Mucosa of rectum (tissue), 2 donors: ENCODE measurements around the gene TTC22.

Experiments used
- H3K27ac ChIP-seq, 2 donors: one replicate each; pipeline ENCODE4 v1.7.0; 2013; ENCODE audit warnings: inconsistent platforms in 2 of 2, low read depth in 2 of 2, low read length in 2 of 2
- H3K27me3 ChIP-seq, 2 donors: one replicate each; pipeline ENCODE4 v1.7.0; 2013; ENCODE audit warnings: low read length in 2 of 2; ENCODE audit not compliant: control insufficient read depth in 2 of 2, insufficient read depth in 2 of 2
- H3K36me3 ChIP-seq, 2 donors: one replicate each; pipeline ENCODE4 v1.7.0; 2013; ENCODE audit warnings: low read length in 2 of 2; ENCODE audit not compliant: control insufficient read depth in 2 of 2, insufficient read depth in 2 of 2
- H3K4me1 ChIP-seq, 2 donors: one replicate each; pipeline ENCODE4 v1.7.0; 2013; ENCODE audit warnings: low read length in 2 of 2, mild to moderate bottlenecking in 1 of 2; ENCODE audit not compliant: control insufficient read depth in 2 of 2, insufficient read depth in 2 of 2
- H3K4me3 ChIP-seq, 2 donors: one replicate each; pipeline ENCODE4 v1.7.0; 2013; ENCODE audit warnings: low read length in 2 of 2
- H3K9ac ChIP-seq, 2 donors: one replicate each; pipeline ENCODE4 v1.7.0; 2013; ENCODE audit warnings: low read length in 2 of 2, low read depth in 1 of 2, mild to moderate bottlenecking in 1 of 2
- H3K9me3 ChIP-seq, 2 donors: one replicate each; pipeline ENCODE4 v1.7.0; 2013; ENCODE audit warnings: low read length in 2 of 2; ENCODE audit not compliant: control insufficient read depth in 2 of 2
- donor health status: healthy.
- donor health status: Normal muscosa, but diverticular disease.

TTC22 gene

GRCh38 chr1:54815086-54815876 lies 14.2 kb upstream of the TTC22 start:
- no peaks in the 10 kb centered on the region for H3K36me3 ChIP-seq
- H3K27ac ChIP-seq, result peak overlapping the region; percentile 84 to 85
- no peak overlapping the region for H3K9ac ChIP-seq
- no peaks in the 10 kb centered on the region for H3K9me3 ChIP-seq
- H3K4me1 ChIP-seq, result peaks cover 33 to 35% of the 10 kb centered on the region in 2 donors
- H3K27me3 ChIP-seq, result no peaks in the 10 kb centered on the region
- peak overlapping the region in 1 of 2 donors; percentile 31 for H3K4me3 ChIP-seq

- Histone ChIP-seq H3K4me3 (peak overlapping the region in 1 of 2 donors; percentile 5), H3K4me1 (peaks cover 33 to 35% of the 10 kb centered on the region in 2 donors), H3K9me3 (no peaks in the 10 kb centered on the region), H3K27me3 (no peaks in the 10 kb centered on the region), H3K9ac (peak overlapping the region in 1 of 2 donors; percentile 25), H3K36me3 (no peaks in the 10 kb centered on the region), H3K27ac (peak overlapping the region; percentile 84 to 85)
These were observed 13.4 kb upstream of the TTC22 start for GRCh38 chr1:54814571-54814970.

- Histone ChIP-seq H3K27ac (peak overlapping the region; percentile 84 to 85), H3K36me3 (no peaks in the 10 kb centered on the region), H3K9me3 (no peaks in the 10 kb centered on the region), H3K4me3 (peak overlapping the region; percentile 5 to 26), H3K4me1 (peaks cover 33 to 35% of the 10 kb centered on the region in 2 donors), H3K27me3 (no peaks in the 10 kb centered on the region), H3K9ac (peak overlapping the region in 1 of 2 donors; percentile 25)
These were observed 13.0 kb upstream of the TTC22 start for GRCh38 chr1:54814126-54814498.

GRCh38 chr1:54813485-54814125 lies 12.5 kb upstream of the TTC22 start:
- peak overlapping the region in 1 of 2 donors; percentile 26 for H3K4me3 ChIP-seq
- H3K36me3 ChIP-seq, result no peaks in the 10 kb centered on the region
- no peaks in the 10 kb centered on the region for H3K27me3 ChIP-seq
- peaks cover 33 to 35% of the 10 kb centered on the region in 2 donors for H3K4me1 ChIP-seq
- peak overlapping the region; percentile 52 to 84 for H3K27ac ChIP-seq
- H3K9ac ChIP-seq, result no peak overlapping the region
- no peaks in the 10 kb centered on the region for H3K9me3 ChIP-seq

DNA sequence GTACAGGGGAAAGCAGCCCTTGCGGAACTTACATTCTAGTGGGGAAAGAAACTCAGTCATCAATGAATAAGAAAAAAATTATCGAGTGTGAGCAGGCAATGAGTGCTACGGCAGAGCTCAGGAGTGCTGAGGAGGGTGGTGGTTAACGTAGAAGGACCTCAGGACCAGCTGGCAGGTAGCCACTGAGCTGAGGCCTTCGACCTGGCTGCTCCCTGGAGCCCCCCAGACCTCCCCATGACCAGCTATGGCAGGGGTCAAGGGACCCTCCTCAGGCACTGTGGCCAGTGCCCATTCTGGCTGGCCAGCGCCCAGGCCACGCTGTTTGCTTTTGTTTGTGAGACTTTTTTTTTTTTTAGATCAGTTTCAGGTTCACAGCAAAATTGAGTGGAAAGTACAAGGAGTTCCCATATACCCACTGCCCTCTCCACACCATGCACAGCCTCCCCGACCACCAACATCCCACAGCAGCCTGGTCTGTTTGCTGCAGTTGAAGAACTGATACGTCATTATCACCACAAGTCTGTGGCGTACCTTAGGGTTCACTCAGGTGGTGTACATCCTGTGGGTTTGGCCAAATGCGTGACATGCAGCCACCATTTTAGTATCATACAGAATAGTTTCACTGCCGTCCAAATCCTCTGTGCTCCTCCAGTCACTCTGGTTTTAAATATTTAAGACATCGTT lies 11.8 kb upstream of the TTC22 start:
- Histone ChIP-seq H3K9me3 (no peaks in the 10 kb centered on the region), H3K4me3 (no peak overlapping the region), H3K9ac (no peak overlapping the region), H3K36me3 (no peaks in the 10 kb centered on the region), H3K4me1 (peaks cover 33 to 35% of the 10 kb centered on the region in 2 donors), H3K27me3 (no peaks in the 10 kb centered on the region), H3K27ac (no peak overlapping the region)

DNA sequence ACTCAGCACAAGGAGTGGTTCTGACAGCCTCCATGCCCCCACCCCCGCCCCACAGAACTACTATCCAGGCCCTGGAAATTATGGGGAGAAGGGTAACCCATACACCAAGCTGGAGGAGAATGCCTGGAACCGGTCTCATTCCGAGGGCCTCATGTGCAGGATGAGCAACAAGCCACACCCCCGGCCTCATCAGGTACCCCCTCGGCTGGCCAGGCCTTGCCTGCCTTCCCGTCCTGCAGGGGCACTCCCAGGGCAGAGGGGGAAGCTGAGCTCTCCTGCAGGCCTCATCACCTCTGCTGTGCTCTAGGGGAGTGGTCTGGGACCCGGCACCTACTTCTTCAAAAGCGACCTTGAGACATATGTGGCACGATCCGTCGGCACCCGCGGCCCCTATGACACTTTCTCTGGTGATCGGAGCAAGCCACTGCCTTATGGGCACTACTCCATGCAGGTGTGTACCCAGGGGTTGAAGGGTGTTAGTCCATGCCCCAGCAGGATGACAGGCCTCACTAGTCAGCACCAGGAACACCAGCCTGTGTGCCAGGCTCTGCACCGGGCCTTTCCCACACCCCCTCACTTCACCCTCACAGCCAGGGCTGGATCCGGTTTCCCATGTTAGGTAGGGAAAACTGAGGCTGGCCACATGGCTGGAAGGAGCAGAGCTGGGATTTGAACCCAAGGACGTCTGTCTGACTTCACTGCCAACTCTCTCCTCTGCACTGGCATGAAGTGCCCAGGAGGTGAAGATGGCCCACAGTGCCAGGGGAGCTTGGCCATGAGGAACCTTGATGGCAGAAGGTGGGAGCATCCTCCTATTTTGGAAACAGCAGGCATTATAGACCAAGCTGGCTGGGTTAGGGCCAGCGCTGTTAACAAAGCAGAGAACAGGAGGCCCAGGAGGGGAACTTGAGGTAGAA lies 10.9 kb upstream of the TTC22 start:
- H3K4me1 ChIP-seq, result peaks cover 36 to 44% of the 10 kb centered on the region in 2 donors
- H3K27me3 ChIP-seq, result no peaks in the 10 kb centered on the region
- no peaks in the 10 kb centered on the region for H3K36me3 ChIP-seq
- H3K27ac ChIP-seq, result no peak overlapping the region
- H3K9ac ChIP-seq, result no peak overlapping the region
- no peak overlapping the region for H3K4me3 ChIP-seq
- no peaks in the 10 kb centered on the region for H3K9me3 ChIP-seq

DNA sequence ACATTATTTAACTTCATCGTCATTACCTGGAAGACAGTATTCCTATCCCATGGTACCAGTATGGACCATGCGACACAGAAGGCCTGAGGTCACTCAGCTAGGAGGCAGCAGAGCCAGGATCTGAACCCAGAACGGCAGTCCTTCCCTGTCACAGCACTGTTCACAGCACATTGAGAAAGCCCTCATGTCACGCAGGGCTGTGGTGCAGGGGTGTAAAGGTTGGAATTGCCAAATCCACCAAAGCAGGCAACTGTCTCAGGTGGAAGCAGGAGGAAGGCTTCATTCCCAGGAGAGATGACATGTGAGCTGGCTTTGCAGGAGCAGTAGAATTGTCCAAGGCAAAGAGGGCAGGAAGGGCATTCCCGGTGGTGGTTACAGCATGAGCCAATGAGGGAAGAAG lies 9.9 kb upstream of the TTC22 start:
- Histone ChIP-seq H3K36me3 (no peaks in the 10 kb centered on the region), H3K9me3 (no peaks in the 10 kb centered on the region), H3K9ac (no peak overlapping the region), H3K4me3 (no peak overlapping the region), H3K27ac (no peak overlapping the region), H3K27me3 (no peaks in the 10 kb centered on the region), H3K4me1 (peaks cover 34 to 39% of the 10 kb centered on the region in 2 donors)

DNA sequence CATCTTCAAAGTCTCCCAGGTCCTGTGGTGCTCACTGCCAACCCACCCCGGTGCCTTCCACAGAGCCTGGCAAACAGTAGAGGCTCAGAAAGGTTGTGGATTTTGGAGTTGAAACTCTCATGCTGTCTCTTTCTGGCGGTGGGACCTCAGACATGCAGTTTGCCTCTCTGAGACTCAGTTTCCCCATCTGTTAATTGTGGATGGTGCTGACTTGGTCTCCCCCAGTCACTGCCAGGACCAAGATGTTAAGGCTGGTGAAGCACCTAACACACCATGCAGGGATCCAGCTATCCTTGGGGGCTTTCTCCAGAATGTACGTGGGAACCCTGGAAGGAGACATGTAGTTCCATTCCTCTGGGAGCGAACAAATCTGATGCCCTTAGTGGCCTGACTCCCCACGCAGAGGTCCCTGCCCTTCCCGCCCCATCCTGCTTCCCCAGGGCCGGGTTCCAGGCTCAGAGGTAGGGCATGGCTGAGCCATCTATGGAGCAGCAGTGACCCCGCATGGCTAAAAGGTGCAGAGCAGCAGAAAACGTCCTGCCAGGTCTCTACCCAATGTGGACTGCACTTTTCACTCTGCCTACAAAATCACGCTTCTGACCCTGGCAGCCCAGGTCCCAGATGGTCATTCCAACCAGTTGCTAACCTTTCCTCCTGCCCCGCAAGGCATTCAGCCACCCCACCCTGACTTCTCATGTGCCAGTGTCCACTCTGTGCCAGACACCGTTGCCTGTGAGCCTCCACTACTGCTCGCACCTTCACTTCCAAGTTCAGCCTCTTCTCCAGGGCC lies 9.2 kb upstream of the TTC22 start:
- Histone ChIP-seq H3K27ac (no peak overlapping the region), H3K27me3 (no peaks in the 10 kb centered on the region), H3K36me3 (no peaks in the 10 kb centered on the region), H3K4me1 (peaks cover 33 to 36% of the 10 kb centered on the region in 2 donors), H3K4me3 (no peak overlapping the region), H3K9me3 (no peaks in the 10 kb centered on the region), H3K9ac (no peak overlapping the region)

DNA sequence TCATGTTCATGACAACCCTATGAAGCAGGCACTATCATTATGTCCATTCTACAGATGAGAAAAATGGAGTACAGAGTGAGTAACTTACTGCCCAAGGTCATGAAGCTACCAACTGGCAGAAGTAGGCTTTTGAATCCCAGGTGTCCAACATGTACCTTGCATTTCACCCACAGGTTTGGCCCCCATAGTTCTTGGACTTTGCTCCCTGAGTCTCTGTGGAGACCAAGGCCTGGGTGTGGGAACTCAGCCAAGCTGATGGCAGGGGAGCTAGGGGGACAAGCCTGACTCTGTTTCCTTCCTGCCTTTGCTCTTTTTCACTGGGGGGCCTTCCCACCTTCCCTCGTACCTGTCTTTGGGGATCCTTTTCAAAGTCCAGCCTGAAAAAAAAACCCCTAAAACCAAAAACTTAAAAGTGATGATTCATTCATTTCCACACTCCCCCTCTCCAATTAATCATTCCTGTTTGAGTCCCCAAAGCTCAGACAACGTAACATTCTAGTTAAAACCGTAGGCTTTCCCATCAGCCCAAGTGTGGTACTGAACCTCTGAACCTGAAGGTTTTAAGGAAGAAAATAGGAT lies 8.5 kb upstream of the TTC22 start:
- no peaks in the 10 kb centered on the region for H3K27me3 ChIP-seq
- no peak overlapping the region for H3K4me3 ChIP-seq
- H3K36me3 ChIP-seq, result no peaks in the 10 kb centered on the region
- no peaks in the 10 kb centered on the region for H3K9me3 ChIP-seq
- no peak overlapping the region for H3K9ac ChIP-seq
- no peak overlapping the region for H3K27ac ChIP-seq
- peaks cover 33 to 36% of the 10 kb centered on the region in 2 donors for H3K4me1 ChIP-seq
